HG03432 (cell line): ENCODE data around the gene OR51B4.
A peak's percentile ranks its signal among the peaks of the same experiment; 100 is the strongest.
"Not testable (repeated sequence)": the region's sequence is repeated elsewhere in the genome, so short reads cannot be mapped to it uniquely, and the experiment has no call there.

ENCODE experiments used
- ATAC-seq: cut with Tn5 transposase; IDR thresholded peaks from one replicate; pipeline ENCODE4 v1.9.1; 2021; ENCODE audit warnings: mild to moderate bottlenecking, moderate library complexity; ENCODE audit not compliant: unreplicated experiment

OR51B4 gene

GRCh38 chr11:5297721-5298323 lies 3.9 kb downstream of the OR51B4 start:
- no peak for ATAC-seq

- not testable (repeated sequence) for ATAC-seq
Measured at GRCh38 chr11:5294342-5294995, 7.3 kb downstream of the OR51B4 start.

- ATAC-seq, result no peak
Measured at GRCh38 chr11:5293028-5293427, 8.7 kb downstream of the OR51B4 start.

DNA sequence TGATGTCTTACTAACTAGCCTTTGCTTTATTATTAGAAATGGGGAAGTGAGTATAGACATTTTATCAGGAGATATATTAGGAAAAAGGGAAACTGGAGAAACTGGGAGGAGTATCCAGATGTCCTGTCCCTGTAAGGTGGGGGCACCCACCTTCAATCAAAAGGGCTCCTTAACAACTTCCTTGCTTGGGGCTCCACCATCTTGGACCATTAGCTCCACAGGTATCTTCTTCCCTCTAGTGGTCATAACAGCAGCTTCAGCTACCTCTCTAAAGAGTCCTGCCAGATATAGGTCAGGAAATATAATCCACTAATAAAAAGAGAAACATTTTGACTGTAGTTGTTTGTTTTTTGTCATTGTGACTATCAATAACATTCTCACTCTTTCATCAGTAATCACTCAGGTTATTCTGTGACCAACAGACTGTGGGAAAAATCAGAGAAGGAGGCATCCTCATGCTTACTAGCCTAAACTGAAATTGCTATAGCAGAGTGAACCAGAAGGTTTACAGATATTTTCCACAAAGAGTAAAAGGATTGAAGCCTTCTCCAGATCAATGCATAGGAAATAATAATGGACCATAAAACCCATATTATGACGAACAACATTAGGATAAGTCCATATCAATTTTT lies 10.4 kb downstream of the OR51B4 start:
- ATAC-seq, result peak; percentile 97

DNA sequence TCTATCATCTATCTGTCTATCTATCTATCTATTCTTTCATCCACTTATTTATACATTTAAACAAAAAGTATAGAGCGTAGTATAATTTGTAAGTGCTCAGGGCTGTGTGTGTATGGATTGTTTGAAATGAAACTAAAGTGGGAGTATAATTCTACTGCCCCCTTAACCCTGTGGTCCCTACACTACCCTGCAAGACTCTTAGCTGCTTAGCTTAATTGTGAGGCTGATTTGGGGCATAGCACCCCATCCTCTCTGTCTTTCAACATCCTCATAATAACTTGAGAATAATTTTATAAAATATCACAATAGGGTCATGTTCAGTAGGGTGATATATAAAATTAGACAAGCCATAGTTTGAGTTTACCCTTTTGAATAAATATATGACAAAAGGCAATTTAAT lies 11.6 kb downstream of the OR51B4 start:
- no peak for ATAC-seq

- no peak for ATAC-seq
Measured at GRCh38 chr11:5289696-5290095, 12.1 kb downstream of the OR51B4 start.

DNA sequence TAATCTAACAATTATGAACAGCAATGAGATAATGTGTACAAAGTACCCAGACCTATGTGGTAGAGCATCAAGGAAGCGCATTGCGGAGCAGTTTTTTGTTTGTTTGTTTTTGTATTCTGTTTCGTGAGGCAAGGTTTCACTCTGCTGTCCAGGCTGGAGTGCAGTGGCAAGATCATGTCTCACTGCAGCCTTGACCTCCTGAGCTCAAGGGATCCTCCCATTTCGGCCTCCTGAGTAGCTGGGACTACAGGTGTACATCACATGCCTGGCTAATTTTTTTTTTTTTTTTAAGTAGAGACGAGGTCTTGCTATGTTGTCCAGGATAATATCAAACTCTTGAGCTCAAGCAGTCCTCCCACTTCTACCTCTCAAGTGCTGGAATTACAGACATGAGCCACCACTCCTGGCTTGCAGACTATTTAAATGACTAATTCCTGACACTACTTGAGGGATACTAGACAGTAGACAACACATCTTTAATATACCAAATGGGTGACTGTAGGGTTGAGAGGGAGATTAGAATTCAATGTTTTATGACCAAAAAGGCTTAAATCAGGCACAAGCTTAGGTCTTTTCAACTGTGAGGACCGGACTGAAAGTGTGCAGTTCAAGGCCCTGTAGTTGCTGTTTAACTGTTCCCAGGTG lies 12.7 kb downstream of the OR51B4 start:
- ATAC-seq, result no peak

DNA sequence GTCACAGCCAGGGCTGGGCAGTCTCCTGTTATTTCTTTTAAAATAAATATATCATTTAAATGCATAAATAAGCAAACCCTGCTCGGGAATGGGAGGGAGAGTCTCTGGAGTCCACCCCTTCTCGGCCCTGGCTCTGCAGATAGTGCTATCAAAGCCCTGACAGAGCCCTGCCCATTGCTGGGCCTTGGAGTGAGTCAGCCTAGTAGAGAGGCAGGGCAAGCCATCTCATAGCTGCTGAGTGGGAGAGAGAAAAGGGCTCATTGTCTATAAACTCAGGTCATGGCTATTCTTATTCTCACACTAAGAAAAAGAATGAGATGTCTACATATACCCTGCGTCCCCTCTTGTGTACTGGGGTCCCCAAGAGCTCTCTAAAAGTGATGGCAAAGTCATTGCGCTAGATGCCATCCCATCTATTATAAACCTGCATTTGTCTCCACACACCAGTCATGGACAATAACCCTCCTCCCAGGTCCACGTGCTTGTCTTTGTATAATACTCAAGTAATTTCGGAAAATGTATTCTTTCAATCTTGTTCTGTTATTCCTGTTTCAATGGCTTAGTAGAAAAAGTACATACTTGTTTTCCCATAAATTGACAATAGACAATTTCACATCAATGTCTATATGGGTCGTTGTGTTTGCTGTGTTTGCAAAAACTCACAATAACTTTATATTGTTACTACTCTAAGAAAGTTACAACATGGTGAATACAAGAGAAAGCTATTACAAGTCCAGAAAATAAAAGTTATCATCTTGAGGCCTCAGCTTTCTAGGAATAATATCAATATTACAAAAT lies 13.4 kb downstream of the OR51B4 start:
- ATAC-seq, result no peak

GRCh38 chr11:5286901-5287300 lies 14.8 kb downstream of the OR51B4 start:
- ATAC-seq, result no peak

DNA sequence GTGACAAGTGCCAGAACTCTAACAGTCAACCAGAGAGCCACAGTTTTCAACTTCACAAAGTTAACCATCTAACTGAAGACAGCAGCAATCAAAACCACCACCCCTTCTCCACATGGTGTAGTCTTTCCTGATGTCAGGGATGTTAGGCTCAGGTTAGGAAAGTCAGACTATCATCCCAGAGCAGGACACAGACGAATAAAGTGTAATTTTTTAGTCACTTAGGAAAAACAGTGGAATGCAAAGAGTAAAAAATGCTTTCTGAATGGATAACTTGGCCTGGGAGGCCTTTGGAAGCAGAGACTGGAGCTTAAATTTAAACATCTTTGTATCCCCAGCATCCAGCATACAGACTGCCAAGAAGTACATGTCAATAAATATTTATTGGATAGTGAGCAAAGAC lies 15.4 kb downstream of the OR51B4 start:
- ATAC-seq, result no peak

DNA sequence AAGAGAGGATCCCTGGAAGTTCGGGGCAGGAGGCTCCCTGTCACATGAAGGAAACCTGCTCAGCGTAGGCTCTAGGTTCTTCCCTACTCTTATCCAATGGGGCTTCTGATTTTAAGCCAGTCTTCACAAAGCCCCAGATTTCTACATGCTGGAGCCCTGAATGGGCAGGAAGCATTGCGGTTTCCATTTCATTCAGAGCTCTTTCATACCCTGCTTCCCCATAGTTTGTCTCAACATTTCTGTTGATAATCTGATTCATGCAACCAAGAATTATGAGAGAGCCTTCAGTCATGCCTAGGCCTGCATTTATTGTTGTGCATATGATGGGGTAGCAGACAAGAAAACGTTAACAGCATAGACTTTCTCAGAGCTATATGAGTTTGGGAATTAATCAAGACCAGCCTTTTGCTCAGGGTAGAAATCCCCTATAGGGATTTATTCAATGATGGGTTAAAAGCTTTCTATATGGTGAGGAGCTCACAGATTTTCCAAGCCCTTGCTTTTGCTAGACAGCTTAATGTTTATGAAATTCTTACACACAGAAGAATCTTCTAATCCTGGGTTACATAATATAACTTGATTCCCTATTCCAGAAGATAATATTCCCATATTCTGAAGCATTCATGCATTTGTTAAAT lies 15.9 kb downstream of the OR51B4 start:
- no peak for ATAC-seq

- no peak for ATAC-seq
Measured at GRCh38 chr11:5284637-5285036, 17.1 kb downstream of the OR51B4 start.

DNA sequence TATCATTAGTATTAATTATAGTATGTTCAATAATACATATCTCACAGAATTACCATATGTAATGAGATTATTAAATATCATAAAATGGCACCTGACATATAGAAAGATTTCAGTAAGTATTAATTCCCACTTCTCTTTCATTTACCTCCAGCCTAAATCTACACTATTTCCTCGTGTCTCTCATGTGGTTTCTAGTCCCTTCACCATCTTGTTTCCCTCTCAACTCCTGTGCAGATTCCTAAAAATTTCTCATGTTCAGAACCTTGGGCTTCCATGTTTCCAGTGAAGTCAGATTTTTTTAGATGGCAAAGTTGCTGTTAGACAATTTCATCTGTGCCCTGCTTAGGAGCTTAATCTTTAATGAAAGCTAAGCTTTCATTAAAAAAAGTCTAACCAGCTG lies 17.9 kb downstream of the OR51B4 start:
- ATAC-seq, result no peak

DNA sequence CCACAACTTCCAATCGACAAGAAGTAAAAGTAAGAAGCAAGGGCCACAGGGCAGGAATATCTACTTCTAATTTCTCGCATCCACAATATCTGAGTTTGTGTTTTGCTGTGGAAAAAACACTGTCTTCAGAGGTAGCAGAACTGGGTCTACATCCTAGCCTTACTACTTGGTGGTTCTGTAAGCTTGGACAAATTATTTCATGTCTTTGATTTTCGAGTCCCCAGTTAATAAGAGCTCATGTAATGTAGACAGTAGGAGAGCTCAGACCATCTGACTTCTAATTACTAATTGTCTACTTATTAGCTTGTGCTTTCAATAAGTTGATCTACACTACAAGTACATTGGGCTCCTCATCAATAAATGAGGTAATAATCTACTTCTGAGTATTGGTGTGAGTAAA lies 18.7 kb downstream of the OR51B4 start:
- no peak for ATAC-seq

- no peak for ATAC-seq
Measured at GRCh38 chr11:5282628-5283027, 19.1 kb downstream of the OR51B4 start.

- no peak for ATAC-seq
Measured at GRCh38 chr11:5281596-5281995, 20.1 kb downstream of the OR51B4 start.

DNA sequence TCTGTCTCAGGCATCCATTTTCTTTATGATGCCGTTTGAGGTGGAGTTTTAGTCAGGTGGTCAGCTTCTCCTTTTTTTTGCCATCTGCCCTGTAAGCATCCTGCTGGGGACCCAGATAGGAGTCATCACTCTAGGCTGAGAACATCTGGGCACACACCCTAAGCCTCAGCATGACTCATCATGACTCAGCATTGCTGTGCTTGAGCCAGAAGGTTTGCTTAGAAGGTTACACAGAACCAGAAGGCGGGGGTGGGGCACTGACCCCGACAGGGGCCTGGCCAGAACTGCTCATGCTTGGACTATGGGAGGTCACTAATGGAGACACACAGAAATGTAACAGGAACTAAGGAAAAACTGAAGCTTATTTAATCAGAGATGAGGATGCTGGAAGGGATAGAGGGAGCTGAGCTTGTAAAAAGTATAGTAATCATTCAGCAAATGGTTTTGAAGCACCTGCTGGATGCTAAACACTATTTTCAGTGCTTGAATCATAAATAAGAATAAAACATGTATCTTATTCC lies 21.1 kb downstream of the OR51B4 start:
- peak; percentile 95 for ATAC-seq

DNA sequence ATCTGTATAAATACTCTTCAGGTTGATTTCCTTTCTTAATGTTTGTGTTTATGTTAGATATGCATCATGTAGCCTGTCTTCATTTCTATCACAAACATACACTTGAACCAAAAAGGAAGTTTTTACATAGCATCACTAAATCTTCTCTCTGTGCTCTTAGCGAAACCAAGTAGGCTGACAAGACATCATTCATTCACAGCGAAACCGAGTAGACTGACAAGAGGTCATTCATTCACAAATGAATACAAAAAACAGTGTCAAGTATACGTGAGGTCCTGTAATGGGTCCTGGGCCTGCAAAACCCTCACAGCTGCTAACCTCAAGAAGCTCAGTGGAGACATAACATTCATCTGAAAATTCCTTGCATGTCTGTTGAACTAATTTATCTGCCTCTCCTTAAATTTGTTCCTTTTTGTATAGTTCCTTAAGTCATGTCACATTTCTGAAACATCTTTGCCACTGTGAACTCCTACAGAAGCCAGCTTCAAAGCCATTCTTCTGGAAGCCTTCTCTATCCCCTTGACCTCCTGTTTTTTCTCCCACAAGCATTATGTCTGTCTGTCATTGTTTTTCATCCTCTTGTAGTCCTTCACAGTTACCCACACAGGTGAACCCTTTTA lies 22.2 kb downstream of the OR51B4 start:
- no peak for ATAC-seq

DNA sequence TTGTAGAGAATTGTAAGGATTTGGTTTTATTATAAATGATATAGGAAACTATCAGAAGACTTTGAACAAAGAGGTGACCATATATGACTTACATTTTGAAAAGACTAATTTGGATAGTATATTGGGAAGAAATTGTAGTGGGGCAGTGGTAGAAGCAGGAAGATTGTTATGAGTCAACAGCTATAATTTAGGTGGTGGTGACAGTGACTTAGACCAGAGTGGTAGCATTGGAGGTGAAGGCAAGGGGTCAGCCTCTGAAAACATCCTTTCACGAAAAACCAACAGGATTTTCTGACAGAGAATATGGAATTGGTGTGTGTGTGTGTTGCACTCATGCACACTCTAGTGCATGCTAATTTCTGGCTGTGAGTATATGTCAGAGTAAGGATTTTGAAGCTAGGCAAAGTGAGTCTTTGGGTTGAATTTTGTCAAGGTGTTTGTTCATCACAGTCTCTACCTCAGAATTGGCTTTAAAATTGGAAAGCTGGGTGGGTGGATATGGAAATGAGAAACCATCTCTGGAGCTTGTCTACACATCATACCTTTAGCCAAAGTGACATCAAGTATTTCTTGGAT lies 23.9 kb downstream of the OR51B4 start:
- ATAC-seq, result peak; percentile 41

- ATAC-seq, result no peak
Measured at GRCh38 chr11:5276697-5277096, 25.0 kb downstream of the OR51B4 start.
